ENCODE data around the gene DAAM1.
A peak's percentile ranks its signal among the peaks of the same experiment; 100 is the strongest.

DAAM1 gene

DNA sequence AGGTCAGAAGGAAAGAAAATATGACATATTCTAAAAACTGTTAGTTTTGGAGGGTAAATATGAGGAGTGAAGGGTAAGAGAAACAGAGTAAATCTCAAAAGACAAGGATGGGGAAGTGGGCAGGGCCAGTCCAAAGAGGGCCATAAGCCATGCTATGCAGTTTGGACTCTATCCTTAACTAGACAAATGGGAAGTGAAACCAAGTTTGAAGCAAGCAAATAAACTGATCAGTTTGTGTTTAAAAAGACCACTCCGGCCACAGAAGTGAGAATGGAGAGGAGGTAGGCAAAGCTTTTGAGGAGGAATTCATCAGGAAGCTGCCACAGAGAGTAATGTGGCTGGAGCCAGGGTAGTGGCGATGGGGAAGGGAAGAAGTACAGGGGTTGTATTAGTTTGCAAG is 37.5 kb upstream of the DAAM1 start:
- CTCF ChIA-PET, result no interaction called here
- H3K27ac ChIP-seq, result no peak overlapping the region
- POLR2A ChIA-PET (ENCODE audit: low non-redundant PET), result no interaction called here
- no peak for DNase-seq (ENCODE audit: low spot score)
- TF ChIP-seq, protein P1, sequence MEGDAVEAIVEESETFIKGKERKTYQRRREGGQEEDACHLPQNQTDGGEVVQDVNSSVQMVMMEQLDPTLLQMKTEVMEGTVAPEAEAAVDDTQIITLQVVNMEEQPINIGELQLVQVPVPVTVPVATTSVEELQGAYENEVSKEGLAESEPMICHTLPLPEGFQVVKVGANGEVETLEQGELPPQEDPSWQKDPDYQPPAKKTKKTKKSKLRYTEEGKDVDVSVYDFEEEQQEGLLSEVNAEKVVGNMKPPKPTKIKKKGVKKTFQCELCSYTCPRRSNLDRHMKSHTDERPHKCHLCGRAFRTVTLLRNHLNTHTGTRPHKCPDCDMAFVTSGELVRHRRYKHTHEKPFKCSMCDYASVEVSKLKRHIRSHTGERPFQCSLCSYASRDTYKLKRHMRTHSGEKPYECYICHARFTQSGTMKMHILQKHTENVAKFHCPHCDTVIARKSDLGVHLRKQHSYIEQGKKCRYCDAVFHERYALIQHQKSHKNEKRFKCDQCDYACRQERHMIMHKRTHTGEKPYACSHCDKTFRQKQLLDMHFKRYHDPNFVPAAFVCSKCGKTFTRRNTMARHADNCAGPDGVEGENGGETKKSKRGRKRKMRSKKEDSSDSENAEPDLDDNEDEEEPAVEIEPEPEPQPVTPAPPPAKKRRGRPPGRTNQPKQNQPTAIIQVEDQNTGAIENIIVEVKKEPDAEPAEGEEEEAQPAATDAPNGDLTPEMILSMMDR (conservative IDR thresholded peaks at IDR 0.05; ENCODE audit: low read depth), result no peak

DNA sequence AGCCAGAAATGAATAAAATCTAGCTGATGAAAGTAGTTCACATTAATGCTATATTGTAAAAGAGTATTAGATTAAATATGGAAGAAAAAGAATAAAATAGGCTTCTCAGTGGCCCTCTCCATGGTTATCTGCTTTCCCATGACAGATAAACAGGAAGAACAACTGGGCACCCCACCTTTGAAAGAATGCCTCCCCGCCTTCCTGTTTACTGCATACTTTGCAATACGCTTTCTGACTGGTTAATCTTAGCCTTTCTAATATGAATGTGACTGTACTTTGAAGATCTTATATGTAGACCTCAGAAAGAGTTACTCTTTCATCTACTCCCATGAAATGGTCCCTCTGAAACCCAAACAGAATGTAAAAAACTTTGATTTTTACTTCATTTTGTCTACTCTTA is 34.1 kb upstream of the DAAM1 start:
- ChIA-PET POLR2A (ENCODE audit: low non-redundant PET) (no interaction called here), CTCF (no interaction called here)
- TF ChIP-seq, protein P1 (conservative IDR thresholded peaks at IDR 0.05; ENCODE audit: low read depth), result no peak
- DNase-seq (ENCODE audit: low spot score), result no peak
- no peak overlapping the region for H3K27ac ChIP-seq

DNA sequence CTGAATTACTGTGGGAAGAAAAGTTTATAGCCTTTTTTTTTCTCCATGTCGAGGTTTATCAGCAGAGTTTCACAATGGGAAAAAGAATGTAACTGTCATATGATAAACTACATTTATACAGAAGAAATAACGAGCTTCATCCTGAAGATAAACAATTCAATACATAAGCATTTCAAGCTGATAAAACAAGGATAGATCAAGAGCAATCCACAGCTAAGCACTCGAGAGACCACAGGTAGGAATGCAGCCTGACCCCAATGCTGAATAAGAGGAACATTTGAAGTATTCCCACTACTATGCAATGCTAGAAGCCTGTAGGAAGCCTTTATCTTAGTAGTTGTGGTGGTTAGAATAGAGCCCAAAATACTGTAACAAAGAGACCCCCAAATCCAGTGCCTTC is 32.6 kb upstream of the DAAM1 start:
- ChIA-PET CTCF (no interaction called here), POLR2A (ENCODE audit: low non-redundant PET) (no interaction called here)
- TF ChIP-seq, protein P1 (conservative IDR thresholded peaks at IDR 0.05; ENCODE audit: low read depth), result no peak
- DNase-seq (ENCODE audit: low spot score), result no peak
- no peak overlapping the region for H3K27ac ChIP-seq

DNA sequence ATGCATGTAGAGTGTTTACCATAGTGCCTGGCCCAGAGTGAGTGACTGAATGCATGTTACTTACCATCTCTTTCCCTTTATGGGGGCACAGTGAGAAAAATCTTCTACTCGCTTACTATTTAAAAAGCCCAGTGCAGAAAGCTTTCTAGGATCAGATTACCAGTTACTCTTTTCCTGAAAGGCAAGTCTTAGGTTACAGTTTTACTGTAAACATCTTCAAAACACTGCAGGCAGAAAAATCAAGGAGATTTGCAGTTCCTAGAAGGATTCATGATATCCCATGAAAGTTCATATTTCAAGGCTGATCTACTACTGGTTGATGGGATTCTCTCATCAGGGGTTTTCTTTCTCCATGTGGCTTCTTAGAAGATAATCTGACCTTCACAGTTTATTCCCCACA is 29.3 kb upstream of the DAAM1 start:
- CTCF ChIA-PET, result no interaction called here
- TF ChIP-seq, protein P1 (conservative IDR thresholded peaks at IDR 0.05; ENCODE audit: low read depth), result no peak
- no peak for DNase-seq (ENCODE audit: low spot score)
- POLR2A ChIA-PET (ENCODE audit: low non-redundant PET), result no interaction called here
- H3K27ac ChIP-seq, result no peak overlapping the region

DNA sequence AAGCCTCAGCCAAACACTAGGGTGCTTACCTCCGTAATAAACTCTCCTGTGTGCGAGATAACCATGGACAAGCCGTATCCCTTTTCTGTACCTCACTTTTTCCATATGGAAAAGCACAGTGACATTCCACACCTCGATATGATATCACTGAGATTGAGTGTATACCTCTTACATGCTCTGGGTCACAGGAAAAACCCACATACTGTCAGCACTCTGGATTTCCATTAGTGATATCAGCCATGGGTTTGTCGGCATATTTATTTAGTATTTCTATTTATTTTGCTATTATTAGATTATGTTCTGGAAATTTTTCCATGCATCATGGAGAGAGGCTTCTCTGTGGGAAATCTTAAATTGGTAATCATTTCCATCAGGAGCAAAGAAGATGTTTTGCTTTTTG is 28.0 kb upstream of the DAAM1 start:
- DNase-seq (ENCODE audit: low spot score), result no peak
- ChIA-PET CTCF (no interaction called here), POLR2A (ENCODE audit: low non-redundant PET) (no interaction called here)
- TF ChIP-seq, protein P1 (conservative IDR thresholded peaks at IDR 0.05; ENCODE audit: low read depth), result no peak
- H3K27ac ChIP-seq, result no peak overlapping the region

DNA sequence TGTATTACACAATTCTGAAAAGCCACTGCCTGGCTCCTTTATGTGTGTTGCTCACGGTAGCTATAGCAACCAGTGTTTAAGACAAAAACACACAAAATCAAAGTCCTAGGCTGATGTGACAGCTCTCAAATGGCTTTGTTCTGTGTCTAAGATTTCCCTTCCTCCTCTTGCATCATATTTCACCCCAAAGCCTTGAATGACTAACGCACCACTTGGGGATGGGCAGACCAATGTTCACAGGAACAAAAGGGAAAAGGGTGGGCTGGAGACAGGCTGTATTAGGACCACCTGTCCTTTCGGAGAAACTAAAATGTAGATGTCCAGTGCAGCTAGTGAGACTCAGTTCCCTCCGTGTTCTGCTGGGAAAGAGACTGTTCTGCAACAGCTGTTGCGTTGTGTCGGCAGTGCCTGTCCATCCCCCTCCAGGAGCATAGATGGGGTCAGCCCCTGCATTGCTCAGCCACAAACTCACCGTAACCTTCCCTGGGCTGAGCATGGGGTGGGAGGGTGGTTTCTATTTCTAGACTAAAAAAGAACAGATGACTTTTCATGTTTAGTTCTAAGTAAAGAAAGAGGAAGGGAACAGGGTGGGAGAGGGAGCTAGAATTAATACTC is 26.8 kb upstream of the DAAM1 start:
- TF ChIP-seq, protein P1 (conservative IDR thresholded peaks at IDR 0.05; ENCODE audit: low read depth), result no peak
- peak; percentile 19 for DNase-seq (ENCODE audit: low spot score)
- POLR2A ChIA-PET (ENCODE audit: low non-redundant PET), result no interaction called here
- CTCF ChIA-PET, result no interaction called here
- no peak overlapping the region for H3K27ac ChIP-seq

DNA sequence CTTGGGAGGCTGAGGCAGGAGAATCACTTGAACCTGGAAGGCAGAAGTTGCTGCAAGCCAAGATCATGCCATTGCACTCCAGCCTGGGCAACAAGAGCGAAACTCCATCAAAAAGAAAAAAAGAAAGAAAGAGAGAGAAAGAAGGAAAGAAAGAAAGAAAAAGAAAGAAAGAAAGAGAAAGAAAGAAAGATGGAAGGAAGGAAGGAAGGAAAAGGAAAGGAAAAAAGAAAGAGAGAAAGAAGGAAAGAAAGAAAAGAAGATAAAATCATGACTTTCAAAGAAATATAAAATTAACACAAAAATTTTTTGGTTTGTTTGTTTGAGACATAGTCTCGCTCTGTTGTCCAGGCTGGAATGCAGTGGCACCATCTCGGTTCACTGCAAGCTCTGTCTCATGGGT is 22.2 kb upstream of the DAAM1 start:
- TF ChIP-seq, protein P1 (conservative IDR thresholded peaks at IDR 0.05; ENCODE audit: low read depth), result no peak
- H3K27ac ChIP-seq, result no peak overlapping the region
- ChIA-PET POLR2A (ENCODE audit: low non-redundant PET) (no interaction called here), CTCF (no interaction called here)
- DNase-seq (ENCODE audit: low spot score), result no peak
